ENCODE results near the gene PDE3B.
"Not testable (repeated sequence)": the region's sequence is repeated elsewhere in the genome, so short reads cannot be mapped to it uniquely, and the experiment has no call there.

DNA sequence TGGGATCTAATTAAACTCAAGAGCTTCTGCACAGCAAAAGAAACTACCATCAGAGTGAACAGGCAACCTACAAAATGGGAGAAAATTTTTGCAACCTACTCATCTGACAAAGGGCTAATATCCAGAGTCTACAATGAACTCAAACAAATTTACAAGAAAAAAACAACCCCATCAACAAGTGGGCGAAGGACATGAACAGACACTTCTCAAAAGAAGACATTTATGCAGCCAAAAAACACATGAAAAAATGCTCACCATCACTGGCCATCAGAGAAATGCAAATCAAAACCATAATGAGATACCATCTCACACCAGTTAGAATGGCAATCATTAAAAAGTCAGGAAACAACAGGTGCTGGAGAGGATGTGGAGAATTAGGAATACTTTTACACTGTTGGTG is 240.1 kb downstream of the PDE3B start:
- TF ChIP-seq, protein P1, sequence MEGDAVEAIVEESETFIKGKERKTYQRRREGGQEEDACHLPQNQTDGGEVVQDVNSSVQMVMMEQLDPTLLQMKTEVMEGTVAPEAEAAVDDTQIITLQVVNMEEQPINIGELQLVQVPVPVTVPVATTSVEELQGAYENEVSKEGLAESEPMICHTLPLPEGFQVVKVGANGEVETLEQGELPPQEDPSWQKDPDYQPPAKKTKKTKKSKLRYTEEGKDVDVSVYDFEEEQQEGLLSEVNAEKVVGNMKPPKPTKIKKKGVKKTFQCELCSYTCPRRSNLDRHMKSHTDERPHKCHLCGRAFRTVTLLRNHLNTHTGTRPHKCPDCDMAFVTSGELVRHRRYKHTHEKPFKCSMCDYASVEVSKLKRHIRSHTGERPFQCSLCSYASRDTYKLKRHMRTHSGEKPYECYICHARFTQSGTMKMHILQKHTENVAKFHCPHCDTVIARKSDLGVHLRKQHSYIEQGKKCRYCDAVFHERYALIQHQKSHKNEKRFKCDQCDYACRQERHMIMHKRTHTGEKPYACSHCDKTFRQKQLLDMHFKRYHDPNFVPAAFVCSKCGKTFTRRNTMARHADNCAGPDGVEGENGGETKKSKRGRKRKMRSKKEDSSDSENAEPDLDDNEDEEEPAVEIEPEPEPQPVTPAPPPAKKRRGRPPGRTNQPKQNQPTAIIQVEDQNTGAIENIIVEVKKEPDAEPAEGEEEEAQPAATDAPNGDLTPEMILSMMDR (IDR thresholded peaks at IDR 0.05), result not testable (repeated sequence)
- TF ChIP-seq POLR2A (IDR thresholded peaks at IDR 0.05), result not testable (repeated sequence)

All from heart left ventricle (tissue), 13 donors.